ENCODE results near the gene VASP. TPM values are rescaled to one million over a fixed set of nuclear protein-coding genes. Genes with fewer than 3 reads are reported as not detected.

Gene VASP
- total and polyA plus RNA-seq, 8 donors, result 12.5 to 49.3 (median 29.3) TPM

- intact Hi-C loops (cut with DNase I), result no loop called here
- 0 to 1% methylated on average over 34 to 47 of the region's 47 CpGs for WGBS, 2 donors
- H3K4me1 ChIP-seq, result peaks cover 6 to 9% (median 7%) of the 10 kb centered on the region in 3 donors
- DNase-seq (peak; percentile 91 to 99 (median 97)), FAIRE-seq (no peak), ATAC-seq (peak; percentile 80 to 89 (median 84))
- H3K4me3 ChIP-seq, result peak overlapping the region; percentile 66 to 99 (median 84)
- TF ChIP-seq CTCF (IDR thresholded peaks at IDR 0.05), result no peak
- H3K27ac ChIP-seq, result peak overlapping the region; percentile 87 to 94 (median 91)
- H3K27me3 ChIP-seq, result no peaks in the 10 kb centered on the region
- H3K9me3 ChIP-seq, result no peaks in the 10 kb centered on the region
- no peaks in the 10 kb centered on the region for H3K36me3 ChIP-seq
Observed at GRCh38 chr19:45506246-45506988, 862 bp upstream of the VASP start.

- Histone ChIP-seq H3K4me1 (peaks cover 6 to 9% (median 7%) of the 10 kb centered on the region in 3 donors), H3K27me3 (no peaks in the 10 kb centered on the region)
- 0% methylated on average over 18 to 22 of the region's 22 CpGs for WGBS, 2 donors
Observed at GRCh38 chr19:45507872-45508416, 665 bp downstream of the VASP start.

GRCh38 chr19:45508417-45508860 lies 1.2 kb downstream of the VASP start:
- Histone ChIP-seq H3K27me3 (no peaks in the 10 kb centered on the region), H3K4me1 (peaks cover 6 to 9% (median 7%) of the 10 kb centered on the region in 3 donors), H3K4me3 (peak overlapping the region; percentile 66 to 99 (median 84)), H3K9me3 (no peaks in the 10 kb centered on the region), H3K36me3 (no peaks in the 10 kb centered on the region), H3K27ac (peak overlapping the region; percentile 87 to 94 (median 91))
- ATAC-seq (peak in 3 of 4 donors; percentile 4 to 6 (median 4)), DNase-seq (peak; percentile 55 to 80 (median 68)), FAIRE-seq (no peak)
- 0% methylated on average over 5 to 26 of the region's 26 CpGs for WGBS, 2 donors
- TF ChIP-seq CTCF (IDR thresholded peaks at IDR 0.05), result no peak
- intact Hi-C loops (cut with DNase I), result no loop called here

More at GRCh38 chr19:45507872-45508416, 665 bp downstream of the VASP start:
- H3K36me3 ChIP-seq, result no peaks in the 10 kb centered on the region
- no peaks in the 10 kb centered on the region for H3K9me3 ChIP-seq
- H3K27ac ChIP-seq, result peak overlapping the region; percentile 87 to 94 (median 91)
- FAIRE-seq, result no peak
- intact Hi-C loops (cut with DNase I), result no loop called here
- H3K4me3 ChIP-seq, result peak overlapping the region; percentile 66 to 99 (median 84)
- no peak for TF ChIP-seq CTCF (IDR thresholded peaks at IDR 0.05)
- no peak for ATAC-seq
- DNase-seq, result peak in 3 of 6 donors; percentile 46 to 60 (median 51)

GRCh38 chr19:45508861-45509691 lies 1.8 kb downstream of the VASP start:
- Histone ChIP-seq H3K9me3 (no peaks in the 10 kb centered on the region), H3K36me3 (no peaks in the 10 kb centered on the region), H3K27me3 (no peaks in the 10 kb centered on the region), H3K4me1 (peaks cover 8 to 13% (median 9%) of the 10 kb centered on the region in 3 donors), H3K4me3 (peak overlapping the region; percentile 66 to 99 (median 84)), H3K27ac (peak overlapping the region; percentile 87 to 94 (median 91))
- intact Hi-C loops (cut with DNase I), result no loop called here
- no peak for FAIRE-seq
- DNase-seq, result peak; percentile 56 to 86 (median 66)
- TF ChIP-seq CTCF (IDR thresholded peaks at IDR 0.05), result no peak
- peak in 3 of 4 donors; percentile 14 to 41 (median 24) for ATAC-seq
- 3 to 5% methylated on average over 21 to 28 of the region's 28 CpGs for WGBS, 2 donors

Measured in pancreas (tissue), 10 donors.